Liver (tissue), 9 donors: Measurements from ENCODE around the gene SEMA6D. TPM values are rescaled to one million over a fixed set of nuclear protein-coding genes. Genes with fewer than 3 reads are reported as not detected.

Experiments used
- DNase-seq: peaks from one replicate; pipeline ENCODE4 v3.0.0-alpha.2; 2017; ENCODE audit warnings: low spot score
- H3K27ac ChIP-seq, 2 donors: one replicate each; pipeline ENCODE4 v1.7.0; 2013; ENCODE audit warnings: inconsistent platforms in 2 of 2, low read length in 2 of 2, control low read depth in 1 of 2, low read depth in 1 of 2, mild to moderate bottlenecking in 1 of 2
- H3K27me3 ChIP-seq, 4 donors: one replicate each; pipeline versions ENCODE4 v1.6.1 to v1.7.0; 2013; ENCODE audit warnings: low read length in 3 of 4, inconsistent platforms in 1 of 4, mild to moderate bottlenecking in 1 of 4, moderate library complexity in 1 of 4; ENCODE audit not compliant: control insufficient read depth in 4 of 4, insufficient read depth in 4 of 4
- H3K36me3 ChIP-seq, 4 donors: one replicate each; pipeline versions ENCODE4 v1.6.1 to v1.7.0; 2013; ENCODE audit warnings: low read length in 3 of 4, mild to moderate bottlenecking in 3 of 4, low read depth in 1 of 4, moderate library complexity in 1 of 4; ENCODE audit not compliant: control insufficient read depth in 4 of 4, insufficient read depth in 3 of 4
- H3K4me1 ChIP-seq, 4 donors: one replicate each; pipeline versions ENCODE4 v1.6.1 to v1.7.0; 2013; ENCODE audit warnings: low read length in 3 of 4, mild to moderate bottlenecking in 3 of 4, moderate library complexity in 1 of 4; ENCODE audit not compliant: control insufficient read depth in 4 of 4, insufficient read depth in 4 of 4
- H3K4me3 ChIP-seq, 3 donors: one replicate each; pipeline versions ENCODE4 v1.6.1 to v1.7.0; 2013; ENCODE audit warnings: low read length in 3 of 3, control low read depth in 1 of 3, low read depth in 1 of 3, mild to moderate bottlenecking in 1 of 3
- H3K9ac ChIP-seq, 2 donors: one replicate each; pipeline ENCODE4 v1.7.0; 2013; ENCODE audit warnings: low read length in 2 of 2, mild to moderate bottlenecking in 2 of 2, moderate library complexity in 2 of 2, control low read depth in 1 of 2, low read depth in 1 of 2
- H3K9me3 ChIP-seq, 4 donors: one replicate each; pipeline versions ENCODE4 v1.6.1 to v1.7.0; 2013; ENCODE audit warnings: low read length in 3 of 4; ENCODE audit not compliant: control insufficient read depth in 4 of 4
- CTCF ChIP-seq: fragments of 150-350 bp; IDR thresholded peaks from 2 replicates; pipeline ENCODE4 v1.5.1; 2017; ENCODE audit warnings: improper control_type of control experiment, low read depth, low read length; ENCODE audit not compliant: missing input control
- FOXA1 ChIP-seq: IDR thresholded peaks from 2 replicates; pipeline ENCODE4 v1.6.1; 2016; ENCODE audit warnings: antibody characterized with exemption
- FOXA2 ChIP-seq: IDR thresholded peaks from 2 replicates; pipeline ENCODE4 v1.6.1; 2016; ENCODE audit warnings: antibody characterized with exemption
- GABPA ChIP-seq, 2 donors: IDR thresholded peaks in 1 of 2; conservative IDR thresholded peaks in 1 of 2; 2 replicates each; pipeline ENCODE4 v1.6.1; 2016; ENCODE audit warnings: antibody characterized with exemption in 2 of 2, mild to moderate bottlenecking in 1 of 2, moderate library complexity in 1 of 2
- HNF4A ChIP-seq, 2 donors: conservative IDR thresholded peaks; 2 replicates each; pipeline ENCODE4 v1.6.1; 2016; ENCODE audit warnings: antibody characterized with exemption in 2 of 2, mild to moderate bottlenecking in 2 of 2
- HNF4G ChIP-seq: IDR thresholded peaks from 2 replicates; pipeline ENCODE4 v1.6.1; 2016; ENCODE audit warnings: antibody characterized with exemption
- JUND ChIP-seq, 2 donors: IDR thresholded peaks; 2 replicates each; pipeline ENCODE4 v1.6.1; 2016; ENCODE audit warnings: antibody characterized with exemption in 2 of 2
- MAX ChIP-seq: IDR thresholded peaks from 2 replicates; pipeline ENCODE4 v1.6.1; 2016; ENCODE audit warnings: antibody characterized with exemption
- NR2F2 ChIP-seq: IDR thresholded peaks from 2 replicates; pipeline ENCODE4 v1.6.1; 2016; ENCODE audit warnings: antibody characterized with exemption
- RAD21 ChIP-seq, 2 donors: IDR thresholded peaks; 2 replicates each; pipeline ENCODE4 v1.6.1; 2016; ENCODE audit warnings: antibody characterized with exemption in 2 of 2, mild to moderate bottlenecking in 2 of 2
- REST ChIP-seq: IDR thresholded peaks from 2 replicates; pipeline ENCODE4 v1.6.1; 2016; ENCODE audit warnings: antibody characterized with exemption, mild to moderate bottlenecking
- RXRA ChIP-seq, 2 donors: IDR thresholded peaks; 2 replicates each; pipeline ENCODE4 v1.6.1; 2017 to 2018; ENCODE audit warnings: antibody characterized with exemption in 2 of 2, mild to moderate bottlenecking in 1 of 2
- SP1 ChIP-seq: IDR thresholded peaks from 2 replicates; pipeline ENCODE4 v1.6.1; 2018; ENCODE audit warnings: antibody characterized with exemption, mild to moderate bottlenecking
- TAF1 ChIP-seq: conservative IDR thresholded peaks from 2 replicates; pipeline ENCODE4 v1.6.1; 2016; ENCODE audit warnings: antibody characterized with exemption, mild to moderate bottlenecking
- ZBTB33 ChIP-seq: IDR thresholded peaks from 2 replicates; pipeline ENCODE4 v1.6.1; 2016; ENCODE audit warnings: antibody characterized with exemption
- WGBS: extraction: QIAGEN DNeasy Blood & Tissue Kit; methylation state at CpG from one replicate; pipeline ENCODE4 v1.1.7; 2013; 5-methylcytosine and 5-hydroxymethylcytosine counted together
- polyA plus RNA-seq, 2 donors: library from polyadenylated mRNA; stranded (reverse) in 1 of 2; unstranded in 1 of 2; fragments of 200-250 nt in 1 of 2; fragments of >200 nt in 1 of 2; fragmentation: Nextera tagmentation in 1 of 2; extraction: Ambion mirVana in 1 of 2; gene quantifications; one replicate each; pipeline versions ENCODE4 v1.2.1 to v1.2.3, GENCODE V29; 2013 to 2015
- total RNA-seq, 2 donors: library from RNA; depleted of rRNA; stranded (reverse); fragments of >200 nt; gene quantifications; one replicate each; pipeline ENCODE4 v1.2.3, GENCODE V29; 2014
- donor health status: healthy.
- donor health status: healthy.
- donor health status: healthy.
- donor health status: healthy.
- donor health status: healthy.

The SEMA6D gene
- total and polyA plus RNA-seq, 4 donors, result 1.0 to 4.5 (median 3.1) TPM

GRCh38 chr15:47669221-47669620 lies 48.1 kb upstream of the SEMA6D start (continued):
- no peak for TF ChIP-seq GABPA (IDR thresholded peaks at IDR 0.05 in 1 of 2, conservative IDR thresholded peaks at IDR 0.05 in 1 of 2)
- TF ChIP-seq HNF4A (conservative IDR thresholded peaks at IDR 0.05), result no peak
- no peak for TF ChIP-seq NR2F2
- TF ChIP-seq ZBTB33, result no peak
- no peak for TF ChIP-seq JUND (IDR thresholded peaks at IDR 0.05)
- TF ChIP-seq TAF1, result no peak
- no peak for TF ChIP-seq SP1
- no peak for TF ChIP-seq RAD21 (IDR thresholded peaks at IDR 0.05)
- TF ChIP-seq FOXA2, result no peak
- no peak for TF ChIP-seq MAX

- Histone ChIP-seq H3K27ac (no peak overlapping the region), H3K4me1 (peaks cover 0 to 2% (median 0%) of the 10 kb centered on the region in 4 donors), H3K9me3 (no peaks in the 10 kb centered on the region), H3K27me3 (no peaks in the 10 kb centered on the region), H3K36me3 (no peaks in the 10 kb centered on the region), H3K4me3 (no peak overlapping the region), H3K9ac (no peak overlapping the region)
- no peak for TF ChIP-seq GABPA (IDR thresholded peaks at IDR 0.05 in 1 of 2, conservative IDR thresholded peaks at IDR 0.05 in 1 of 2)
- TF ChIP-seq FOXA1, result no peak
- 91% methylated on average over 1 of the region's 1 CpG for WGBS
- no peak for DNase-seq
These were observed 46.9 kb upstream of the SEMA6D start for GRCh38 chr15:47670365-47670764.

GRCh38 chr15:47673232-47673761 lies 44.0 kb upstream of the SEMA6D start:
- Histone ChIP-seq H3K36me3 (no peaks in the 10 kb centered on the region), H3K9ac (no peak overlapping the region), H3K9me3 (no peaks in the 10 kb centered on the region), H3K4me1 (peaks cover 0 to 2% (median 0%) of the 10 kb centered on the region in 4 donors), H3K4me3 (no peak overlapping the region), H3K27ac (no peak overlapping the region), H3K27me3 (no peaks in the 10 kb centered on the region)
- TF ChIP-seq FOXA2, result no peak
- TF ChIP-seq TAF1, result no peak
- TF ChIP-seq CTCF, result no peak
- no peak for TF ChIP-seq RXRA (IDR thresholded peaks at IDR 0.05)
- TF ChIP-seq ZBTB33, result no peak
- TF ChIP-seq REST, result no peak
- TF ChIP-seq HNF4G, result no peak
- TF ChIP-seq FOXA1, result no peak
- WGBS, result 21% methylated on average over 5 of the region's 5 CpGs
- no peak for DNase-seq
